Breast epithelium (tissue), 3 donors: ENCODE data around the gene UBE2L3.

ENCODE experiments used
- CTCF ChIP-seq, 3 donors: fragments of 450-650 bp; IDR thresholded peaks; one replicate each; pipeline ENCODE4 v1.5.1; 2016 to 2017; ENCODE audit warnings: antibody characterized with exemption in 3 of 3, mild to moderate bottlenecking in 3 of 3, moderate library complexity in 3 of 3
- POLR2A ChIP-seq: fragments of 450-650 bp; IDR thresholded peaks from one replicate; pipeline ENCODE4 v1.6.1; 2016; ENCODE audit warnings: antibody characterized with exemption, mild to moderate bottlenecking, moderate library complexity

- no peak for TF ChIP-seq POLR2A
- no peak for TF ChIP-seq CTCF (IDR thresholded peaks at IDR 0.05)
Observed at GRCh38 chr22:21624120-21624879, 56.8 kb downstream of the UBE2L3 start.
